ENCODE results near the gene CCDC127. TPM values are rescaled to one million over a fixed set of nuclear protein-coding genes. Genes with fewer than 3 reads are reported as not detected.
"Not testable (repeated sequence)": the region's sequence is repeated elsewhere in the genome, so short reads cannot be mapped to it uniquely, and the experiment has no call there.

The CCDC127 gene
- total and polyA plus RNA-seq, 3 experiments from 2014 or later = 5.3 to 8.3 (median 7.2) TPM

DNA sequence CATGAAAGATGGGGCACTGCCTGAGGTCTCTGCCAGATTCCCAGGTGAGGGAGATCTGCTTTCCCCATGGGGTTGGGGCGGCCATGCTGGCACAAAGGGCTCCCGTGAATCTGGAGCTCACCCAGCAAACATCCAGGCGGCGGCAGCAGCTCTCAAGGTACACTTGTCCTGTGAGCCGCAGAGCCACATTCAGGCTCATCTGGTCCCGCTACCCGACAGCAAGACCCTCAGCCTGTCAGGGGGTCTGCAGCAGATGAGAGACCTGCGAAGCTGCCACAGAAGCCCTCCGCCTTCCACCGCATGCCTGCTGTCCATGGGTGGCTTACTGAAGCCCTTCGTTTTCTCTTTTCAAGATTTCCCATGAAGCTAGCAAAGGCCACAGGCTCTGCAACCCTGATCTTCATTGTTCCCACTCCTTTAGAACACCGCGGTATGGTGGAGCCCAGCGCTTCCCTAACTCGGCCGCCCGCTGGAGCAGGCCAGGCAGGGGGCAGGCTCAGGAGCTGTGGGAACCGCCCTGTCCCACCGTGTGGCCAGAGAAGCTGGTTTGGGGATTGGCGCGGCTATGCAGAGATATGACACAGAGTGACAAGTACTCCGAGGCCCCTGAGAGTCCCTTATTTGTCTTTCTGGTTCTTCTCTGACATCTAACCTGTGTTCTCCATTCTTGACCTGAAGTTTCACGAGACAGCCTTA is 17.9 kb downstream of the CCDC127 start:
- CTCF ChIA-PET = interaction anchor here (2.1 kb wide), 1 partner anchor 12 kb away, joined by 5 read pairs; no protein-coding TSS in a partner anchor

DNA sequence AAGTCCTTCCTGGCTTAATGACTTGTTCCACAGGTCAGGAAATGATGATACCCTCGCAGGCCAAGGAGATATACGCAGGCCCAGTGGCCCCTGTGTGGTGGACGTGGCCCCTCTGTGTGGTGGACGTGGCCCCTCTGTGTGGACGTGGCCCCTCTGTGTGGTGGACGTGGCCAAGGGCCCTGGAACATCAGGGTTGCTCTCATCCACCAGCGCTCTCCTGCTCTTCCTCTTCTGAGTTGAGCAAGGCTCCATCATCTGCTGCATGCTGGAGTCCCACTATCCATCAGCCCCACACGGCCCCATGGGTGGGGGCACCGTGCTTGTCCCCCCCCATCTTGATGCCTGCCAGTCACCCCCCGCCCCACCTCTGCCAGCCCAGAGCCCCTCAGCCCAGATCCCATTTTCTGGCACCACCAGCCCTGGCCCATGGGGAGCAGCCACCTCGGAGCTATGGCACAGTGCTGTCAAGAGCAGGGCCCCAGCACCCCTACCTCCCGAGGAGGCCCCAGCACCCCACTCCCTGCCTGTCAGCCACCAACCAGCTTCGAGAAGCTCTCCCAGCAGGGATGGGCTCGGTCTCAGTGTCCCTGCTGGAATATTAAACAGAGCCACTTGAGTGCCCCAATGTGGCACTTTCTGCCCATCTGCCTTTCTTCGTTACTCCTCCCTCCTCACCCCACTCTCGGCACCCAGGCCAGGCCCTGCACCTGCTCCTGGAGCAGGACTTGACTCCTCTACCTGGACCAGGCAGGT is 18.6 kb downstream of the CCDC127 start:
- no peaks in the 10 kb centered on the region for H3K9me3 ChIP-seq (ENCODE audit: low read length)
- H3K9me3 Mint-ChIP-seq = no peaks in the 10 kb centered on the region
- peaks cover 0 to 2% (median 0%) of the 10 kb centered on the region in 3 donors for H3K4me1 Mint-ChIP-seq
- DNase-seq = no peak
- ChIA-PET POLR2A (no interaction called here), CTCF (interaction anchor here (2.1 kb wide), 1 partner anchor 11 kb away, joined by 5 read pairs; no protein-coding TSS in a partner anchor)
- H3K4me3 ChIP-seq (ENCODE audit: low read length) = no peak overlapping the region
- H3K27ac ChIP-seq (ENCODE audit: low read depth, low read length) = no peak overlapping the region
- no peaks in the 10 kb centered on the region for H3K4me1 ChIP-seq (ENCODE audit: insufficient read depth, low read length)
- peak overlapping the region in 1 of 8 donors; percentile 89 for H3K27ac Mint-ChIP-seq
- no peak overlapping the region for H3K4me3 Mint-ChIP-seq
- H3K36me3 Mint-ChIP-seq = peaks cover 0 to 27% (median 6%) of the 10 kb centered on the region in 3 donors
- no peaks in the 10 kb centered on the region for H3K27me3 ChIP-seq (ENCODE audit: insufficient read depth, low read length, poor library complexity, severe bottlenecking)
- H3K36me3 ChIP-seq (ENCODE audit: insufficient read depth, low read length) = peaks cover 5% of the 10 kb centered on the region
- no peaks in the 10 kb centered on the region for H3K27me3 Mint-ChIP-seq

More for the DNA sequence above, 17.9 kb downstream of the CCDC127 start:
- POLR2A ChIA-PET = no interaction called here
- no peak overlapping the region for H3K27ac ChIP-seq (ENCODE audit: low read depth, low read length)
- Mint-ChIP-seq H3K4me3 (no peak overlapping the region), H3K9me3 (no peaks in the 10 kb centered on the region), H3K36me3 (peaks cover 0 to 34% (median 8%) of the 10 kb centered on the region in 3 donors), H3K27ac (peak overlapping the region in 1 of 8 donors; percentile 48), H3K27me3 (no peaks in the 10 kb centered on the region), H3K4me1 (peaks cover 0 to 5% (median 2%) of the 10 kb centered on the region in 3 donors)
- H3K4me3 ChIP-seq (ENCODE audit: low read length) = no peak overlapping the region
- H3K9me3 ChIP-seq (ENCODE audit: low read length) = no peaks in the 10 kb centered on the region
- no peaks in the 10 kb centered on the region for H3K27me3 ChIP-seq (ENCODE audit: insufficient read depth, low read length, poor library complexity, severe bottlenecking)
- H3K36me3 ChIP-seq (ENCODE audit: insufficient read depth, low read length) = peaks cover 12% of the 10 kb centered on the region
- DNase-seq = no peak
- no peaks in the 10 kb centered on the region for H3K4me1 ChIP-seq (ENCODE audit: insufficient read depth, low read length)

DNA sequence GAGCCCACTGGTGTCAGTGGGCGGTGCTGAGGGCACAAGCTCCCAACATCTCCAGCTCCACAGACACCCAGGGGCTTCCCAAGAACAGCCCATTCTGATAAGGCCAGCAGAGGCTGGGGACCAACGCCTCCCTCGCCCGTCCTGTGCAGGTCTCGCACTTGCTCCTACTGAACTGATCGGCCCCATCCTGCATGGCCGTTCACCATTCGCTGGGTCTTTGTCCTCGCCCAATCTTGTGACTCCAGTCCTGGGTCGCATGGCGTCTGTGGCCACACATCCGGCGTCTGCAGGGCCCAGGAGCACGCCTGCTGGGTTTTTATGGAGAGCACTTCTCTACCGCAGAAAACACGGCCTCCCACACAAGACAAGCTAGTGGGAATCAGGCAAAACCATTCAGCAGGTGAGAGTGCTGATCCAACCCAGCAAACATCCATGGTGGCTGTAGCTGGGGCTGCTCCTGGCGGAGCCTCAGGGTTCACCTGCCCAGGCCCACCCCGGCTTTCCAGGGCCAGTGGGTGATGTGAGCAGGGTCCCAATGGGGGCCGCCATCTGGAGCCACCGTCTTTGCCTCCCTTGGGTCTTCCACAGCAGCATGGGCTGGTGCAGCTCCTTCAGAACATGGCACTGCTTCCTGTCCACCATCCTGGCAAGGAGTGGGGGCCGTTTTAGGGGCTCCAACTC is 19.3 kb downstream of the CCDC127 start:
- Mint-ChIP-seq H3K9me3 (no peaks in the 10 kb centered on the region), H3K27ac (no peak overlapping the region), H3K36me3 (peaks cover 0 to 19% (median 4%) of the 10 kb centered on the region in 3 donors), H3K4me1 (peaks cover 0 to 2% (median 0%) of the 10 kb centered on the region in 3 donors), H3K27me3 (no peaks in the 10 kb centered on the region), H3K4me3 (no peak overlapping the region)
- Histone ChIP-seq H3K4me1 (ENCODE audit: insufficient read depth, low read length) (no peaks in the 10 kb centered on the region), H3K4me3 (ENCODE audit: low read length) (no peak overlapping the region), H3K27ac (ENCODE audit: low read depth, low read length) (no peak overlapping the region), H3K36me3 (ENCODE audit: insufficient read depth, low read length) (no peaks in the 10 kb centered on the region), H3K9me3 (ENCODE audit: low read length) (no peaks in the 10 kb centered on the region), H3K27me3 (ENCODE audit: insufficient read depth, low read length, poor library complexity, severe bottlenecking) (no peaks in the 10 kb centered on the region)
- no peak for DNase-seq
- CTCF ChIA-PET = no interaction called here
- POLR2A ChIA-PET = no interaction called here

- Histone ChIP-seq H3K4me1 (ENCODE audit: insufficient read depth, low read length) (no peaks in the 10 kb centered on the region), H3K27ac (ENCODE audit: low read depth, low read length) (no peak overlapping the region), H3K4me3 (ENCODE audit: low read length) (no peak overlapping the region), H3K36me3 (ENCODE audit: insufficient read depth, low read length) (no peaks in the 10 kb centered on the region), H3K9me3 (ENCODE audit: low read length) (no peaks in the 10 kb centered on the region), H3K27me3 (ENCODE audit: insufficient read depth, low read length, poor library complexity, severe bottlenecking) (no peaks in the 10 kb centered on the region)
- Mint-ChIP-seq H3K27me3 (no peaks in the 10 kb centered on the region), H3K9me3 (no peaks in the 10 kb centered on the region), H3K27ac (no peak overlapping the region), H3K4me1 (peaks cover 0 to 2% (median 0%) of the 10 kb centered on the region in 3 donors), H3K4me3 (no peak overlapping the region), H3K36me3 (peaks cover 0 to 16% (median 2%) of the 10 kb centered on the region in 3 donors)
- DNase-seq = no peak
- ChIA-PET POLR2A (no interaction called here), CTCF (no interaction called here)
Measured at GRCh38 chr5:197892-198489, 20.0 kb downstream of the CCDC127 start.

GRCh38 chr5:197031-197430 is 20.9 kb downstream of the CCDC127 start:
- H3K27ac Mint-ChIP-seq; H3K27me3 Mint-ChIP-seq; H3K4me3 Mint-ChIP-seq; H3K4me1 Mint-ChIP-seq; CTCF ChIA-PET; H3K27ac ChIP-seq (ENCODE audit: low read depth, low read length); H3K36me3 ChIP-seq (ENCODE audit: insufficient read depth, low read length); H3K9me3 Mint-ChIP-seq; H3K4me3 ChIP-seq (ENCODE audit: low read length); DNase-seq; H3K27me3 ChIP-seq (ENCODE audit: insufficient read depth, low read length, poor library complexity, severe bottlenecking); H3K9me3 ChIP-seq (ENCODE audit: low read length); POLR2A ChIA-PET; H3K4me1 ChIP-seq (ENCODE audit: insufficient read depth, low read length): not testable (repeated sequence)
- H3K36me3 Mint-ChIP-seq = peaks cover 0 to 12% (median 2%) of the 10 kb centered on the region in 3 donors

DNA sequence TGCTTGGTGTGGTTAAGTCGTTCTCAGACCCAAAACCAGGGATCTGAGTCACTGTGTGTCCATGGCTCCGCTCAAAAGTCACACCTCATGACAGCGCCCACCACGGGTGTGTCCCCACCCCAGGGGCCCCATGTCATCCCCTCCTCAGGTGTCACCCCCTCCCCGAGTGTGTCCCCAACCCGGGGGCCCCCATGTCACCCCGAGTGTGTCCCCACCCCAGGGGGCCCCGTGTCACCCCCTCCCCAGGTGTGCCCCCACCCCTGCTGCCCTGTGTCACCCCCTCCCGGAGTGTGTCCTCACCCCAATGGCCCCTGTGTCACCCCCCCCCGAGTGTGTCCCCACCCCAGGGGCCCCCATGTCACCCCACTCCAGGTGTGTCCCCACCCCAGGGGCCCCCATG is 21.6 kb downstream of the CCDC127 start:
- H3K4me1 Mint-ChIP-seq = peaks cover 0 to 2% (median 0%) of the 10 kb centered on the region in 3 donors
- peaks cover 0 to 8% (median 2%) of the 10 kb centered on the region in 3 donors for H3K36me3 Mint-ChIP-seq
- H3K4me3 Mint-ChIP-seq = no peak overlapping the region
- Histone ChIP-seq H3K4me1 (ENCODE audit: insufficient read depth, low read length) (no peaks in the 10 kb centered on the region), H3K9me3 (ENCODE audit: low read length) (no peaks in the 10 kb centered on the region), H3K4me3 (ENCODE audit: low read length) (no peak overlapping the region), H3K36me3 (ENCODE audit: insufficient read depth, low read length) (no peaks in the 10 kb centered on the region), H3K27ac (ENCODE audit: low read depth, low read length) (no peak overlapping the region), H3K27me3 (ENCODE audit: insufficient read depth, low read length, poor library complexity, severe bottlenecking) (no peaks in the 10 kb centered on the region)
- DNase-seq = no peak
- peaks cover 0 to 6% of the 10 kb centered on the region in 2 donors for H3K27me3 Mint-ChIP-seq
- CTCF ChIA-PET = no interaction called here
- no peaks in the 10 kb centered on the region for H3K9me3 Mint-ChIP-seq
- POLR2A ChIA-PET = no interaction called here
- H3K27ac Mint-ChIP-seq = no peak overlapping the region

GRCh38 chr5:195401-196160 is 22.4 kb downstream of the CCDC127 start:
- H3K27ac ChIP-seq (ENCODE audit: low read depth, low read length) = no peak overlapping the region
- no peaks in the 10 kb centered on the region for H3K27me3 ChIP-seq (ENCODE audit: insufficient read depth, low read length, poor library complexity, severe bottlenecking)
- Mint-ChIP-seq H3K4me3 (no peak overlapping the region), H3K27me3 (peaks cover 0 to 6% of the 10 kb centered on the region in 2 donors), H3K9me3 (no peaks in the 10 kb centered on the region), H3K36me3 (peaks cover 0 to 4% (median 0%) of the 10 kb centered on the region in 3 donors), H3K27ac (no peak overlapping the region), H3K4me1 (peaks cover 0 to 2% (median 0%) of the 10 kb centered on the region in 3 donors)
- no peaks in the 10 kb centered on the region for H3K9me3 ChIP-seq (ENCODE audit: low read length)
- DNase-seq = no peak
- ChIA-PET POLR2A (no interaction called here), CTCF (no interaction called here)
- no peaks in the 10 kb centered on the region for H3K4me1 ChIP-seq (ENCODE audit: insufficient read depth, low read length)
- no peaks in the 10 kb centered on the region for H3K36me3 ChIP-seq (ENCODE audit: insufficient read depth, low read length)
- no peak overlapping the region for H3K4me3 ChIP-seq (ENCODE audit: low read length)

Measured in CD8-positive, alpha-beta memory T cell (primary cell).